H1 (cell line): Measurements from ENCODE around the gene PGGHG. TPM values are rescaled to one million over a fixed set of nuclear protein-coding genes. Genes with fewer than 3 reads are reported as not detected.

Source experiments
- GABPA ChIP-seq: IDR thresholded peaks from 2 replicates; pipeline ENCODE4 v1.6.1; 2011; ENCODE audit warnings: mild to moderate bottlenecking, low read length, moderate library complexity, borderline replicate concordance; ENCODE audit not compliant: insufficient read depth
- RNF2 ChIP-seq: fragments of 200-900, 300-1000 bp; sonication (generic); IDR thresholded peaks from 2 replicates; pipeline ENCODE4 v1.7.1; 2016; ENCODE audit warnings: borderline replicate concordance, low read depth, mild to moderate bottlenecking, antibody characterized with exemption, low read length; ENCODE audit not compliant: poor library complexity, severe bottlenecking; ENCODE audit errors: missing control alignments
- SP2 ChIP-seq: IDR thresholded peaks from 2 replicates; pipeline ENCODE4 v1.6.1; 2012; ENCODE audit warnings: mild to moderate bottlenecking, low read length, inconsistent platforms
- polyA plus RNA-seq, 7 experiments: library from polyadenylated mRNA; depleted of rRNA in 3 of 7; stranded (reverse) in 5 of 7; unstranded in 2 of 7; fragments of >200 nt in 5 of 7; fragments of 200-250 nt in 2 of 7; gene quantifications; 1 replicate in 5 of 7; 2 replicates in 1 of 7; 4 replicates in 1 of 7; pipeline versions ENCODE4 v1.2.1 to v1.2.3, GENCODE V29; 2011 to 2013; ENCODE audit warnings: missing spikeins in 2 of 7, mixed read lengths in 2 of 7
- total RNA-seq: library from RNA; stranded (reverse); fragmentation: NEBNext Ultra II Directional; extraction: Animal tissue kit (Norgen Biotek cat#: 25700); gene quantifications from 2 replicates; pipeline ENCODE4 v1.2.1, GENCODE V29; 2021

Gene PGGHG
- total and polyA plus RNA-seq, 2 of the 8 experiments (the other 6 are each of a cell fraction or from before 2014, with no cell fraction given) = 34.8 to 60.7 TPM

- TF ChIP-seq GABPA (0 out of 2 replicates have a peak, but pooled peaks have one; percentile 34), RNF2 (peak; percentile 48), SP2 (no peak)
- TF ChIP-seq, all 59 proteins: peak for 5
Measured at GRCh38 chr11:288478-289397, at the start of gene PGGHG (continued).
